Activated CD4-positive, alpha-beta T cell treated with anti-CD3 and anti-CD28 coated beads, Interleukin-2, Interleukin-4, amounts not matched to agents 100 ng/mL and 50 ng/mL, durations not matched to agents 16 hours and 8 hours (primary cell): ENCODE results near the gene LRP5.
"Not testable (repeated sequence)": the region's sequence is repeated elsewhere in the genome, so short reads cannot be mapped to it uniquely, and the experiment has no call there.

ENCODE experiments used
- DNase-seq: peaks from one replicate; pipeline ENCODE4 v3.0.0-alpha.2; 2020; ENCODE audit warnings: low spot score

The LRP5 gene

GRCh38 chr11:68329536-68329935 is 17.1 kb downstream of the LRP5 start:
- no peak for DNase-seq

GRCh38 chr11:68329978-68330699 is 17.7 kb downstream of the LRP5 start:
- DNase-seq = no peak

- no peak for DNase-seq
Observed at GRCh38 chr11:68330700-68331337, 18.4 kb downstream of the LRP5 start.

- no peak for DNase-seq
Observed at GRCh38 chr11:68331338-68331947, 19.1 kb downstream of the LRP5 start.

- no peak for DNase-seq
Observed at GRCh38 chr11:68332186-68332585, 19.8 kb downstream of the LRP5 start.

- DNase-seq = no peak
Observed at GRCh38 chr11:68333173-68333572, 20.8 kb downstream of the LRP5 start.

- DNase-seq = no peak
Observed at GRCh38 chr11:68334923-68335322, 22.5 kb downstream of the LRP5 start.

GRCh38 chr11:68335683-68336082 is 23.3 kb downstream of the LRP5 start:
- no peak for DNase-seq

- DNase-seq = no peak
Observed at GRCh38 chr11:68336716-68337115, 24.3 kb downstream of the LRP5 start.

GRCh38 chr11:68337399-68337835 is 25.0 kb downstream of the LRP5 start:
- peak; percentile 19 for DNase-seq

- DNase-seq = no peak
Observed at GRCh38 chr11:68338051-68338780, 25.8 kb downstream of the LRP5 start.

- peak; percentile 53 for DNase-seq
Observed at GRCh38 chr11:68340003-68340767, 27.8 kb downstream of the LRP5 start.

GRCh38 chr11:68340784-68341556 is 28.6 kb downstream of the LRP5 start:
- peak; percentile 69 for DNase-seq

- no peak for DNase-seq
Observed at GRCh38 chr11:68341557-68342458, 29.4 kb downstream of the LRP5 start.

- DNase-seq = no peak
Observed at GRCh38 chr11:68342459-68343158, 30.2 kb downstream of the LRP5 start.

GRCh38 chr11:68343761-68344256 is 31.4 kb downstream of the LRP5 start:
- DNase-seq = no peak

- not testable (repeated sequence) for DNase-seq
Observed at GRCh38 chr11:68344821-68345220, 32.4 kb downstream of the LRP5 start.

GRCh38 chr11:68345776-68346461 is 33.5 kb downstream of the LRP5 start:
- no peak for DNase-seq

GRCh38 chr11:68346462-68346790 is 34.0 kb downstream of the LRP5 start:
- DNase-seq = no peak
